Stimulated activated effector memory CD8-positive, alpha-beta T cell treated with anti-CD3 and anti-CD28 coated beads, Interleukin-12 subunit alpha, Interleukin-12 subunit beta, amount 100 ng/mL, for 72 hours (primary cell): ENCODE results near the gene SEC22A.

Experiments used
- ATAC-seq: fragments of 150-1000 bp; cut with Tn5 transposase; 2 replicates; pipeline ENCODE4 v1.10.0; 2021
- DNase-seq, 2 donors: peaks; one replicate each; pipeline ENCODE4 v3.0.0; 2021 to 2022; ENCODE audit warnings: low spot score in 2 of 2
- H3K27ac Mint-ChIP-seq: one replicate; pipeline ENCODE4 v1.8.0; 2022; ENCODE audit warnings: mild to moderate bottlenecking, mixed read lengths
- H3K36me3 Mint-ChIP-seq: one replicate; pipeline ENCODE4 v1.8.0; 2022; ENCODE audit warnings: mild to moderate bottlenecking, mixed read lengths
- H3K4me1 Mint-ChIP-seq: one replicate; pipeline ENCODE4 v1.8.0; 2022; ENCODE audit warnings: mixed read lengths
- H3K4me3 Mint-ChIP-seq: one replicate; pipeline ENCODE4 v1.8.0; 2022; ENCODE audit warnings: mild to moderate bottlenecking, mixed read lengths
- H3K9me3 Mint-ChIP-seq: one replicate; pipeline ENCODE4 v1.8.0; 2022; ENCODE audit warnings: mixed read lengths

The SEC22A gene

DNA sequence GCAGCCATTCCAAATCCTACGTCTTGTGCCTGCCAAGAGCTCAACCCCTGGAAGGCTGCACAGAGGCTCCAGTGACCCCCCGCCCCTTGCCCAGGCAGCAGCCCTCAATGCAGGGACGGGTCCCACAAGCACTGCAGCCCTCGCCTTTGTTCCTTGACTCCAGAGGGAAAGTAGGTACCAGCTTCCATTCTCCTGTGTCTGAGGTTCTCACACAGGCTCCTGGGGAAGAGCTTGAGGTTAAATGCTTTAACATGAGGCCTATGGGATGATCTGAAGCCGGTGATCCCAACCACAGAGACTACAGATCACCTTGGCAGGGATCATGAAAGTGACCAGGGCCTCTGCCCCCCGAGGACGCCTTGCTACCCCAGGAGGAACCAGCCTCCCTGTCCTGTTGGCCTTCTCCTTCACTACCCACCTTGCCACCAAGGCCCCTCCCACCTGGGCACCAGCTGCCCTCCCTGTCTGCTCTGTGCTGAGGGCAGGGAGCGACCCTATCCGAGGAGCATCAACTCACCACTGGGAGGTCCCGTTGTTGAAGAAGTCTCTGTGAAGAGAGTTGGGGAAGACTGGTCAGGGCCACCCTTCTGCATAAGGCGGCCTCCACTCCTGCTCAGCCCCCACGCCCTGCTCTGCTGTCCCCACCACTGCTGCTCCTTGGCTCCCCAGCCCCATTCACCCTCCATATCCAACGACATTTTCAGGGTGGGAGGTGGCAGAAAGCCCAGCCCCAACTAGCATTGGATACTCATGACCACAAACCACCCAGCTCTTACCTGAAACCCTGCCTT is 95.3 kb downstream of the SEC22A start:
- H3K9me3 Mint-ChIP-seq: no peaks in the 10 kb centered on the region
- no peaks in the 10 kb centered on the region for H3K36me3 Mint-ChIP-seq
- no peak overlapping the region for H3K4me3 Mint-ChIP-seq
- H3K27ac Mint-ChIP-seq: no peak overlapping the region
- ATAC-seq (no peak), DNase-seq (no peak)
- H3K4me1 Mint-ChIP-seq: peaks cover 4% of the 10 kb centered on the region

DNA sequence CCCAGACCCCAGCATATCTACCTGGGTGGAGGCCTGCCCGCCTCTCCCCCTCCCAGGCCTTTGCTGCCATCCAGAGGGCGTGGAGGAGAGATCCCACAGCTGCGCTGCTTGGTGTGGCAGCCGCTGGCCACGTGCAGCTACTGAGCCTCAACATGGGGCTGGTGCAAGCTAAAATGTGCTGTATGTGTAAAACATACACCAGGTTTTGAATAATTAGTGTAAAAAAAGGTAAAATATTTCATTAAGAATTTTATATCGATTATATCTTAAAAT is 95.8 kb downstream of the SEC22A start:
- DNase-seq: no peak
- peaks cover 4% of the 10 kb centered on the region for H3K4me1 Mint-ChIP-seq
- no peaks in the 10 kb centered on the region for H3K36me3 Mint-ChIP-seq
- ATAC-seq: no peak
- no peak overlapping the region for H3K4me3 Mint-ChIP-seq
- H3K27ac Mint-ChIP-seq: no peak overlapping the region
- H3K9me3 Mint-ChIP-seq: no peaks in the 10 kb centered on the region

DNA sequence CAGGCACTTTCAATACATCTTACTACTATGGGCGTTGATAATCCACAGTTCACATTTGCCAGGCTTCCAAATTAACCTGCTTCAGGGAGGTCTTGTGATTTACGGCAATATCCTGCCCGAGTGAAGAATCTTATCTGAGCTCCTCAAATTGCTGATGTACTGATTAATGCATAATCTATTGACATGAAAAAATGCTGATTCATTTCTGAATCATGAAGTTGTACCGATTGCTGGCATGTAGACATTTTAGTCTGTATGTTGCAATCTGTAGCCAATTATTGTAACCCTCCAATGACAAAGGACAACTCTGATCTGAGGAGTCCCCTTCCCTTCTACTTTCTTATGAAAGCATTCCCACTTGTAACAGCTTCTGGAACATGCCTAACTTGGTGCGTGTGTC is 97.2 kb downstream of the SEC22A start:
- Mint-ChIP-seq H3K9me3 (no peaks in the 10 kb centered on the region), H3K27ac (no peak overlapping the region)

DNA sequence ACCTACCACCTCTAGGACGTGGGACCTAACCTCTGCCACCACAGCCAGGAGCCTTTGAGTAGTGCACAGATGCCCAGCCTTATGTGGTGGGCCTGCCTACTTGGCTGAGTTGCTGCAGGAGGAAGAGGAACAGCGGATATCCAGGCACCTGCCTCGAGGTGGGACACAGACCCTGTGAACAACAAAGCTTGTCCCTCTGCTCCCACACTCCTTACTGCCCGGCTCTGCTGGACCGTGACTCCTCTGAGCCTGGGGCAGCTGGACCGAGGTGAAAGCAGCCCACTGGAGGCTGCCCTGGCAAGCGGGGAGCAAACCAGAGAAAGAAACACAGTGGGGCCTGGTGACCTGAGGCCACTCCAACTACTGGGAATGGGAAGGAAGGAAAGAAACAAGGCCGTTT is 97.8 kb downstream of the SEC22A start:
- H3K27ac Mint-ChIP-seq: no peak overlapping the region
- H3K4me3 Mint-ChIP-seq: no peak overlapping the region
- ATAC-seq (no peak), DNase-seq (no peak)
- H3K9me3 Mint-ChIP-seq: no peaks in the 10 kb centered on the region
- peaks cover 4% of the 10 kb centered on the region for H3K4me1 Mint-ChIP-seq
- H3K36me3 Mint-ChIP-seq: no peaks in the 10 kb centered on the region

More for the DNA sequence above, 97.2 kb downstream of the SEC22A start:
- Mint-ChIP-seq H3K36me3 (no peaks in the 10 kb centered on the region), H3K4me1 (peaks cover 4% of the 10 kb centered on the region), H3K4me3 (no peak overlapping the region)
- no peak for DNase-seq
- ATAC-seq: no peak

DNA sequence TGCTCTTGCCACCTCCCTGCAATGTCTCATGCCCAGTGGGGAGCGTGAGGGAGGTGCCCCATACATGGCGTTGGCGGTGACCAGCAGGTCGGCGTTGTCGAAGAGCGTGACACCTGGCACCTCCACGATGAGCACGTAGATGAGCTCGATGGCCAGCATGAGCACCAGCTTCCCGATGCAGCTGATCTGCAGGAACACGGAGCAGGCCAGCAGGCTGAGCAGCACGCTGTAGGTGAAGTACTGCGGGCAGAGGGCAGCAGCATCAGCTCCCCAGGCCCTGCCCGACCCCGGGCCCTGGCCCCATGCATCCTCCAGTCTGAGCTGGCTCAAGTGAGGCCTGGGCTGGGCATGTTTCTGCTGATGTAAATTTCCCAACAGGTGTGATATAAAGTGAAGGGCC is 98.3 kb downstream of the SEC22A start:
- no peak for ATAC-seq
- Mint-ChIP-seq H3K36me3 (no peaks in the 10 kb centered on the region), H3K4me1 (peaks cover 4% of the 10 kb centered on the region)

DNA sequence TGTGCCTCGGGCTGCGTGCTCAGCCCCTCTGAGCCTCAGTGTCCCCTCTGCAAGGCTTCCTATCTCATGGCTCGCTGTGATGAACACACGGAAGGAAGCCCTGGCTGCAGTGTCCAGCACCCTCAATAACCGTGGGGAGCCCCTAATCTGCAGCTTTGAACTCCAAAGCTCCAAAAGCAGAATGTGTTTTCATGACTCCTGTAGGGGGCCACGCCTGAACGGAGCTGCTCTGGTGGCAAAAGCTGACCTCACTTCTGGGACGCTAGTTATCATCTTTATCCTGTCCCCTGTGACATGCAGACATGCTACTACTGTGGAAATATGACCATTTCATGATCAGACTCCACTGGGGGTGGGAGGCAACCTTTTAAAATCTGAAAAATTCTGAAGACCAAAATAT is 98.8 kb downstream of the SEC22A start:
- Mint-ChIP-seq H3K36me3 (no peaks in the 10 kb centered on the region), H3K4me3 (no peak overlapping the region), H3K4me1 (peaks cover 4% of the 10 kb centered on the region), H3K9me3 (no peaks in the 10 kb centered on the region), H3K27ac (no peak overlapping the region)
- ATAC-seq (no peak), DNase-seq (no peak)

More for the DNA sequence above, 98.3 kb downstream of the SEC22A start:
- H3K4me3 Mint-ChIP-seq: no peak overlapping the region
- H3K27ac Mint-ChIP-seq: no peak overlapping the region
- no peak for DNase-seq
- H3K9me3 Mint-ChIP-seq: no peaks in the 10 kb centered on the region

DNA sequence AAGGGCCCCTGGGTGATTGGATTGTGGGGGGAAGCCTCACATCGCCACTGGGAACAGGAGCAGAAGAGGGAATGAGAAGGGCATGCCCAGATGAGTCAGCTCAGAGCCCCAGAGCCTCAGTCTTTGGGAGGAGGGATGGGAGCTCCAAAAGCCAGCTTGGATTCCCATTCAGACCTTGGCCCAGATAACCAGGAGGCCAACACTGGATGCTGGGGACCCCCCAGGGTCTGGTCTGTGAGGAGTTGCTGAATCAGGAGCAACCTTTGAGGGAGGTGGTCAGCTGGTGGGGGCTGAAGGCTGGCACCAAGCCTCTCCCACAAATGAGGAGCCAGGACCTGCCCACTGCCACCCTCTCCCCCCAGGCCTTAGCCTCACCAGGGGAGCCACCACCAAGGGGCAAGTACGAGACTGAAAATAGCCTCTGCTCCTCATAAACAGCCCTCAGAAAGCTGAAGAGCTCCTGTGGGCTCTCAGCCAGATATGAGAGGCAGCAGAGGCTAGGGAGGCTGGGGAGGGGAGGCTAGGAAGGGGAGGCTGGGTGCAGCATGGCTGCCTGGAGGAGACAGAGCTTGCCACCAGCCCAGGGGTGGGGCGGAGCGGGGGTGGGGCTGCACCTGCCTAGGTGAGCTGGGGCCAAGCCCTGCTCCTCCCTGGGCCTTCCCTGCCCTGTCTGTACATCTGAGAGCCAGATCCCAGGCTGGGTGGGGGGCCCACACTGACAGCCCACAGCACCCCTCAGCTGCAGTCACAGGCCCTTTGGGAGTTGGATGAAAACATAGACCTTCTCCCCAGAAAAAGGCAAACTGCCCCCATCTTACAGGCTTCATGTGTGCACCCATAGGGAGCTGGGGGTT is 99.8 kb downstream of the SEC22A start:
- Mint-ChIP-seq H3K9me3 (no peaks in the 10 kb centered on the region), H3K4me3 (no peak overlapping the region), H3K4me1 (no peaks in the 10 kb centered on the region), H3K36me3 (no peaks in the 10 kb centered on the region), H3K27ac (no peak overlapping the region)
- DNase-seq: no peak
- ATAC-seq: no peak

DNA sequence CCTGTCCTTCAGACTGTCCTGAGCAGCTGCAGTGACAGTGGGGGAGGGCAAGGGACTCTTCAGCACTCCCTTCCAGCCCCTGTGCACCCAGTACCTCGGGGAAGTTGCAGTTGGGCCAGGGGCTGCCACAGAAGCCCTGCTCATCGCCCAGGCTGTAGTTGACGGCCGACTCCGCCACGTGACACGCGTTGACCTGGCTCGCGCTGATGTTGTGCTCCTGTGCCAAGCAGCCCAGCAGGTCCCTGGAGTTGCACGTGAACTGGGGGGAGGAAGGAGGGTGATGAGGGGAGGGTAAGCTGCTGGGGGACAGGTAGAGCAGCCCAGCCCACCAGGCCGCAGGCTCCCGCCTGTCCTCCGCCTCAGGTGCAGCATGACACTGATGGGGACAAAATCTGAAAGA is 101.2 kb downstream of the SEC22A start:
- Mint-ChIP-seq H3K4me1 (no peaks in the 10 kb centered on the region), H3K4me3 (no peak overlapping the region), H3K9me3 (no peaks in the 10 kb centered on the region), H3K27ac (no peak overlapping the region), H3K36me3 (no peaks in the 10 kb centered on the region)
- ATAC-seq (no peak), DNase-seq (no peak)

DNA sequence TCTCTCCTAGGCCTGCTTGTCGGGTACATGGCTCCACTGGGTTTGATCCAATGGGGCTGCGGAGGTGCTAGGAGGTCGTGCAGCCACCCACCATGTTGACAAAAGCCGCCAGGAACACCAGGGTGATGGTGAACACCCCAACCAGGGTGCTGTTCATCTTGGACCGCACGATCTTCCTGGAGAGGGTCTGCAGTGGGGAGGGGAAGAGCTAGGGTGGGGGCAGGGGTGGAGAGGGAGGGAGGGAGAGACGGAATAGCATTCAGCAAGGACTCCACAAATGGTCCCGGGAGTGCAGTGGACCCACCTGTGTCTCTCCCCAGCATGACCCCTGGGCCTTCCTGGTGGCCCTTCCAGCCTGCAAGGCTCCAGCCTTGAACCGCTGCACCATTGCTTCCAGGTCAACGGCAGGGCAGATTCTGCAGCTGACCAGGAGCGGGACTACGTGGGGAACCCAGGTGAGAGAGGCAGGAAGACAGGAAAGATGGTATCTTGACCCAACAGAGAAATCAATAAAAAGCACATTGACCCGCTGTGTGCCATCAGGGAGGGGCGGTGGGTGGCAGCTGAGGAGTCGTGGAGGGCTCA is 102.3 kb downstream of the SEC22A start:
- no peak for DNase-seq
- H3K4me3 Mint-ChIP-seq: no peak overlapping the region
- no peak for ATAC-seq
- H3K9me3 Mint-ChIP-seq: no peaks in the 10 kb centered on the region
- H3K4me1 Mint-ChIP-seq: no peaks in the 10 kb centered on the region
- no peak overlapping the region for H3K27ac Mint-ChIP-seq
- H3K36me3 Mint-ChIP-seq: no peaks in the 10 kb centered on the region

DNA sequence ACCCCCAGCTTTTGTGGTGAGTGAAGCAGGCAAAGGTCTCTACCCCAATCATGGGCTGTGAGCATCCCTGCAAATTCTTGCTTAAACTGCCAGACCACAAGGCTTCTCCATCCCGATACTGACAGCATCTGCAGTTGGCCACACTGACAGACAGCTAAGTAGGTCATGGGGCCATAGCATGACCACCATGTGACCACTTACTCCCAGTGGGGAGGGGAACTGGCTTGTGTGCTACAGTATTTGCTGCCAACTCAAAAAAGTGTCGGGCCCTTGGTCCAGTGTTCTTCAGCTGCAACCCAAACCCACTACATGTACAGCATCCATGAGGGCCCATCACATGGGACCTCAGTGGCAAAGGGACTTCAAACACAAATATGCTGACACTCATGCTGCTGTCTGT is 103.4 kb downstream of the SEC22A start:
- no peak overlapping the region for H3K4me3 Mint-ChIP-seq
- H3K36me3 Mint-ChIP-seq: no peaks in the 10 kb centered on the region
- H3K4me1 Mint-ChIP-seq: no peaks in the 10 kb centered on the region
- ATAC-seq (no peak), DNase-seq (no peak)
- no peak overlapping the region for H3K27ac Mint-ChIP-seq
- H3K9me3 Mint-ChIP-seq: no peaks in the 10 kb centered on the region

DNA sequence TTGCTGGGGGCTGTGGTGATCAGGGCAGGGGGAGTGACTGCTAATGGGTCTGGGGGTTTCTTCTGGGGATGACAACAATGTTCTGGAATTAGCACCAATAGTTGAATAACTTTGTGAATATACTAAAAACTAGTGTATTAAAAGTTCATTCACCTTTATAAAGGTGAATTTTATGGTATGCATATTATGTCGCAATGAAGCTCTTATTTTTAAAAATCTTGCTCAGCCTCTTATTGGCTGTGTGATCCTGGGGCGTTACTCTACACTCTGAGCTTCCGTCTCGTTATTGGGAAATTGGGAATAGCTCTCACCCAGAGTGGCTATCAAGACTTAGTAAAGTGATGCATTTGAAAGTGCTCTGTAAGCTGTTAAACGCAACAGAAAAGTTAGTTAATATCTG is 105.3 kb downstream of the SEC22A start:
- H3K4me1 Mint-ChIP-seq: no peaks in the 10 kb centered on the region
- H3K27ac Mint-ChIP-seq: no peak overlapping the region
- no peak for ATAC-seq
- DNase-seq: no peak
- H3K36me3 Mint-ChIP-seq: no peaks in the 10 kb centered on the region
- no peaks in the 10 kb centered on the region for H3K9me3 Mint-ChIP-seq
- H3K4me3 Mint-ChIP-seq: no peak overlapping the region

DNA sequence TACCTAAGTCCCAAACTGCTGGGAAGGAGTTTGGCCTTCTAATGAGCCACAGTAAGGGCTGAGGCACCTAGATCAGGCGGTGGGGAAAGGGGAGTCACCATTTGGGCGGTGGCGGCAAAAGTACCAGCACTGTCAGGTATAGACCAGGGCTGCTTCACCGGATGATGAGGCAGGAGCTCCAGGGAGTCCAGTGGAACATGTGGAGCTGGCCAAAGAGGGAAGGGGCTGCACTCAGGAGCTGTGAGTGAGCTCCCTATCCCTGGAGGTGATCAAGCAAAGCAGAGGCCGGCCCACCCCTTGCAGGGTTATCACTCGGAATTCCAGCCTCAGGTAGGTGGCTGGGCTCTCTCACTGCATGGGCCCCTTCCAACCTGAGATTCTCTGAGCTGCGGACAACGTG is 108.4 kb downstream of the SEC22A start:
- Mint-ChIP-seq H3K4me3 (no peak overlapping the region), H3K9me3 (no peaks in the 10 kb centered on the region), H3K4me1 (peaks cover 10% of the 10 kb centered on the region), H3K27ac (no peak overlapping the region), H3K36me3 (no peaks in the 10 kb centered on the region)
- no peak for DNase-seq
- ATAC-seq: no peak

DNA sequence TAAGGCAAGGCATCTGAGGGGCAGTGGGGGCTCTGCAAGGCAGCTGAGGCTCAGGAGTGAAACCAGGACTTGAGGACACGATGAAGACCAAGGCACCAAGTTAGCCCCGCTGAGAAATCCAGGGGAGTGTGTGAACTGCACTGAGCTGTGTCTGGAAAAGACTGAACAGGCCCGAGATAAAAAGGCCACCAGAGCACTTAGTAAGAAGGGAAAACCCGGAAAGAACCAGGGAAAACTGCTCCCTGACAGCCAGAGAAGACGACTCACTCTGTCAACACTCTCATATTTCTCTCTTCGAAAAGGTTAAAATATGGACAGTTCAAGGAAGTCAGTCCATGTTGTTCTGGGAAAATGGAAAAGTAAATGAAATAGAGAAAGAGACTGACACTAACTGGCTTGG is 109.0 kb downstream of the SEC22A start:
- Mint-ChIP-seq H3K4me3 (no peak overlapping the region), H3K9me3 (no peaks in the 10 kb centered on the region), H3K36me3 (no peaks in the 10 kb centered on the region), H3K4me1 (peaks cover 10% of the 10 kb centered on the region), H3K27ac (no peak overlapping the region)
- DNase-seq (no peak), ATAC-seq (no peak)

DNA sequence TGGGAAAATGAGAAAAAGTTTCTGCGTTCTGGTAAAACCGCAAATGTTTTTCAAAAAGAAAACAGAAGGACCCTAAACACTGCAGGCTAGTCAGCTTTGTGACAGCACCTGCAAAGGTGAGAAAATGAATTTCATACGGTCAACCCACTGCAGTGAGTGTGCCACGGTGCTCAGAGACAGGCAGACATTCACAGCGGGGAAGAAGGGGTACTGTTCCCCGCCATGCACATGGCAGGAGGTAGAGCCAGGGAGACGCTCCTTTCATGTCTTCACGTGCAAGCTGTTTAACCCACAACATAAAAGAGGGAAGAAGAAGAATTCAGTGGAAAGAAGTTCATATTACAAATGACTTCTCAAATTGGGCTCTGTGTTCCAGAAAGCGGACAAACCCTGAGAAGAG is 109.5 kb downstream of the SEC22A start:
- H3K27ac Mint-ChIP-seq: no peak overlapping the region
- no peaks in the 10 kb centered on the region for H3K36me3 Mint-ChIP-seq
- no peak overlapping the region for H3K4me3 Mint-ChIP-seq
- ATAC-seq (no peak), DNase-seq (no peak)
- H3K9me3 Mint-ChIP-seq: no peaks in the 10 kb centered on the region
- H3K4me1 Mint-ChIP-seq: peaks cover 10% of the 10 kb centered on the region

DNA sequence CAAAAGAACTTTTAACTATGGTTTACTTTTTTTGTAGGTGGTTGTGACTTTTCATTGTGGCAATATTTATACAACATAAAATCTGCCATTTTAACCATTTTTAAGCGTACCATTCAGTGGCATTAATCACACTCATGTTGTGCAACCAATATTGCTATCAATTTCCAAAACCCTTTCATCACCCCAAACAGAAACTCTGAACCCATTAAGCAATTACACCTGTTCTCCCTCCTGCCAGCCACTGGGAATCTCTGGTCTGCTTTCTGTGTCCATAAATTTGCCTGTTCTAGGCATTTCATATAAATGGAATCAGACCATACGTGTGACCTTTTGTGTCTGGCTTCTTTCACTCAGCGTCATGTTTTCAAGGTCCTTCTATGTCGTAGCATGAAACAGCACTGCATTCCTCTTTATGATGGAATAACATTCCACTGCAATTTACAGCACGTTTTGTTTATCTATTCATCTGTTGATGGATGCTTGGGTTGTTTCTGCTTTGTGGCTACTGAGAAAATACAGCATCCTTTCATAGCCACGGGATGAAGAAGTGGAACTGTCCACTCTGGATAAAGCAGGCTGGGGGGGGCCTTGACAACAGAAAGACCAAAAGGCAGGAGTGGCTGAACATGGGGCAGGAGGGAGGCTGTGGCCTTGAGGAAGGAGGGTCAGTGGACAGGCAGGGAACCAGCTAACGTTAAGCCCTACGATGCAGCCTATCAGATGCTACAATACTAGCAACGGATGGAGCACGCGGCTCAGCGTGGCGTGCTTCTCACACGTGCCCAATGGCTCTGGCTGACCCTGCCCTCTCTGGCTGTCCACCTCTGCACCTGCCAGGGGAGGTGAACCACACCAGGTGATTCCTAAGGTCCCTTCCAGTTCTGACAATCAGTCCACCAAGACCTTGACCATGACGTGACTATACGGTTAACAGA is 110.9 kb downstream of the SEC22A start:
- no peak overlapping the region for H3K27ac Mint-ChIP-seq
- ATAC-seq (no peak), DNase-seq (no peak)
- no peaks in the 10 kb centered on the region for H3K9me3 Mint-ChIP-seq
- H3K4me1 Mint-ChIP-seq: peaks cover 10% of the 10 kb centered on the region
- H3K36me3 Mint-ChIP-seq: no peaks in the 10 kb centered on the region
- H3K4me3 Mint-ChIP-seq: no peak overlapping the region
